Osteocyte (in vitro differentiated cells): ENCODE data around the gene PAK5. TPM values are rescaled to one million over a fixed set of nuclear protein-coding genes. Genes with fewer than 3 reads are reported as not detected.

ENCODE experiments used
- DNase-seq: peaks from one replicate; pipeline ENCODE4 v3.0.0; 2021; ENCODE audit warnings: mixed read lengths; ENCODE audit not compliant: unreplicated experiment; ENCODE audit errors: extremely low spot score
- H3K27ac Mint-ChIP-seq: one replicate; pipeline ENCODE4 v1.8.0; 2021; ENCODE audit warnings: mild to moderate bottlenecking, mixed read lengths; ENCODE audit not compliant: unreplicated experiment
- H3K27me3 Mint-ChIP-seq: one replicate; pipeline ENCODE4 v1.8.0; 2021; ENCODE audit warnings: mixed read lengths; ENCODE audit not compliant: unreplicated experiment
- H3K36me3 Mint-ChIP-seq: one replicate; pipeline ENCODE4 v1.8.0; 2021; ENCODE audit warnings: mixed read lengths; ENCODE audit not compliant: unreplicated experiment
- H3K4me1 Mint-ChIP-seq: one replicate; pipeline ENCODE4 v1.8.0; 2021; ENCODE audit warnings: mixed read lengths; ENCODE audit not compliant: unreplicated experiment
- H3K4me3 Mint-ChIP-seq: one replicate; pipeline ENCODE4 v1.8.0; 2021; ENCODE audit warnings: mild to moderate bottlenecking, moderate library complexity, mixed read lengths; ENCODE audit not compliant: unreplicated experiment
- H3K9me3 Mint-ChIP-seq: one replicate; pipeline ENCODE4 v1.8.0; 2021; ENCODE audit warnings: mixed read lengths; ENCODE audit not compliant: unreplicated experiment
- CTCF ChIP-seq: fragments of 200-600 bp; sonication (generic); IDR thresholded peaks from 2 replicates; pipeline ENCODE4 v1.5.0; 2021; ENCODE audit warnings: antibody characterized with exemption, mild to moderate bottlenecking, moderate library complexity
- total RNA-seq: library from RNA; stranded (reverse); gene quantifications from 2 replicates; pipeline ENCODE4 v1.2.1, GENCODE V29; 2021

PAK5 gene
- total RNA-seq, 1 donor from 2014 or later: not detected

- Mint-ChIP-seq H3K27me3 (peaks cover 12% of the 10 kb centered on the region), H3K9me3 (no peaks in the 10 kb centered on the region), H3K4me1 (peaks cover 27% of the 10 kb centered on the region), H3K36me3 (no peaks in the 10 kb centered on the region), H3K4me3 (no peak overlapping the region), H3K27ac (peak overlapping the region; percentile 67)
- no peak for DNase-seq
- no peak for TF ChIP-seq CTCF
These were observed 306.6 kb downstream of the PAK5 start for GRCh38 chr20:9532069-9532838.

- H3K4me3 Mint-ChIP-seq: no peak overlapping the region
- peak overlapping the region; percentile 67 for H3K27ac Mint-ChIP-seq
- H3K9me3 Mint-ChIP-seq: no peaks in the 10 kb centered on the region
- TF ChIP-seq CTCF: no peak
- no peaks in the 10 kb centered on the region for H3K36me3 Mint-ChIP-seq
- no peak for DNase-seq
- H3K27me3 Mint-ChIP-seq: peaks cover 8% of the 10 kb centered on the region
- H3K4me1 Mint-ChIP-seq: peaks cover 27% of the 10 kb centered on the region
These were observed 307.3 kb downstream of the PAK5 start for GRCh38 chr20:9531581-9531980.

GRCh38 chr20:9523636-9524035 lies 315.2 kb downstream of the PAK5 start:
- no peak for TF ChIP-seq CTCF
- DNase-seq: no peak
- Mint-ChIP-seq H3K27me3 (peaks cover 26% of the 10 kb centered on the region), H3K4me1 (no peaks in the 10 kb centered on the region), H3K36me3 (no peaks in the 10 kb centered on the region), H3K4me3 (no peak overlapping the region), H3K9me3 (no peaks in the 10 kb centered on the region), H3K27ac (no peak overlapping the region)

GRCh38 chr20:9520086-9520485 lies 318.8 kb downstream of the PAK5 start:
- Mint-ChIP-seq H3K4me3 (no peak overlapping the region), H3K27me3 (peaks cover 60% of the 10 kb centered on the region), H3K9me3 (no peaks in the 10 kb centered on the region), H3K4me1 (peaks cover 11% of the 10 kb centered on the region), H3K36me3 (no peaks in the 10 kb centered on the region), H3K27ac (no peak overlapping the region)
- DNase-seq: no peak
- TF ChIP-seq CTCF: no peak

GRCh38 chr20:9518576-9519175 lies 320.2 kb downstream of the PAK5 start:
- peaks cover 23% of the 10 kb centered on the region for H3K4me1 Mint-ChIP-seq
- TF ChIP-seq CTCF: no peak
- no peak for DNase-seq
- H3K4me3 Mint-ChIP-seq: no peak overlapping the region
- no peak overlapping the region for H3K27ac Mint-ChIP-seq
- H3K27me3 Mint-ChIP-seq: peaks cover 74% of the 10 kb centered on the region
- no peaks in the 10 kb centered on the region for H3K9me3 Mint-ChIP-seq
- no peaks in the 10 kb centered on the region for H3K36me3 Mint-ChIP-seq
